Cortex of kidney (tissue), 1 donor: Measurements from ENCODE around the gene FAM72B.
"Not testable (repeated sequence)": the region's sequence is repeated elsewhere in the genome, so short reads cannot be mapped to it uniquely, and the experiment has no call there.

ENCODE experiments used
- DNase-seq: peaks from one replicate; lab custom pipeline; 2025; lab: John Stamatoyannopoulos, UW

The FAM72B gene

DNA sequence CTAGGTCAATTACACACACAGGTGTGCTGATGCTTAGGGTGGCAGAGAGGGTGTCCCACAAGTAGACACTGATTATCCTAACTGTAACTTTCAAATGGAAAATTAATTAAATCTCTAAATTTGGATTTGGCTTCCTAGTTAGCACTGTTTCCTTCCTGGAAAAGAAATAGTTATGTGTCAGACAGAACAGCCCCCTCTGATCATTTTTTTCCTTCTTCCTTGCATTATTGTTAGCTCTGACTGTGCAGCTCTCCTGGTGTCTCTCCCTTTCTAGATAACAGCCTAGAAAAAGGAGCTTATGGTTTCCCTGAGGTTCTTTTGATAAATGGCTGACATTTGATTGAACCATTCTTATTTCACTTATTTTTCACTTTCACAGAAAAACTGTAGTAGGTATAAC, 31.4 kb downstream of the FAM72B start:
- DNase-seq, result not testable (repeated sequence)

DNA sequence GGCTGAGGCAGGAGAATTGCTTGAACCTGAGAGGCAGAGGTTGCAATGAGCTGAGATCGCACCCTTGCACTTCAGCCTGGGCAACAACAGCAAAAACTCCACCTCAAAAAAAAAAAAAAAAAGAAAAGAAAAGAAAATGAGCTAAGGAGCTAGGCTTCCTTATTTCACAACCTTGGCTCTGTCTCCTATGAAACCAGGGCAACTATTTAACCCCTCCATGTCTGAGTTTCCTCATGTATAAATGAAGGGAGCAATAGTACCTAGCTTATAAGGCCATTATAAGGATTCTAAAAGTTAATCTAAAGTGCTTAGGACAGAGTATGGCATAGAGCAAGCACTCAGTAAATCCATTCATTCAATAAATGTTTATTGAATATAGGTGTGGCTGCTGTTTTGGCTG, 32.8 kb downstream of the FAM72B start:
- not testable (repeated sequence) for DNase-seq

GRCh38 chr1:121148489-121149190, 35.5 kb downstream of the FAM72B start:
- not testable (repeated sequence) for DNase-seq

GRCh38 chr1:121140393-121140792, 43.7 kb downstream of the FAM72B start:
- not testable (repeated sequence) for DNase-seq

GRCh38 chr1:121131494-121131893, 52.6 kb downstream of the FAM72B start:
- not testable (repeated sequence) for DNase-seq

DNA sequence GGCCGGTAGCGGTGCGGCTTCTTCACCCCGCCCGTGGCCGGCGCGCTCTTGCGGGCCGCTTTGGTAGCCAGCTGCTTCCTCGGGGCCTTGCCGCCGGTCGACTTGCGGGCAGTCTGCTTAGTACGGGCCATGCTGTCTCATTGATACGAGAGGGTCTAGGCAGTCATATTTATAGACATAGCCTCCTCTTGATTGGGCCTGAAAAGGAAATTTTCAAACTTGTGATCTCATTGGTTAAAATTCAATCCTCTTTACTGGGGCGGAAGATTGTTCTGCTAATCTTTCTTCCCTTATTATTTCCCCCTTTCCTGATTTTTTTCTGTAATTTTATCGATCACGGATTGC, 65.7 kb downstream of the FAM72B start:
- not testable (repeated sequence) for DNase-seq
